ENCODE measurements around the gene MTG2. TPM values are rescaled to one million over a fixed set of nuclear protein-coding genes. Genes with fewer than 3 reads are reported as not detected.
A peak's percentile ranks its signal among the peaks of the same experiment; 100 is the strongest.

Gene MTG2
- total and polyA plus RNA-seq, 2 of the 13 experiments (the other 11 are each of a cell fraction or from before 2014, with no cell fraction given), result 20.4 to 37.8 TPM

DNA sequence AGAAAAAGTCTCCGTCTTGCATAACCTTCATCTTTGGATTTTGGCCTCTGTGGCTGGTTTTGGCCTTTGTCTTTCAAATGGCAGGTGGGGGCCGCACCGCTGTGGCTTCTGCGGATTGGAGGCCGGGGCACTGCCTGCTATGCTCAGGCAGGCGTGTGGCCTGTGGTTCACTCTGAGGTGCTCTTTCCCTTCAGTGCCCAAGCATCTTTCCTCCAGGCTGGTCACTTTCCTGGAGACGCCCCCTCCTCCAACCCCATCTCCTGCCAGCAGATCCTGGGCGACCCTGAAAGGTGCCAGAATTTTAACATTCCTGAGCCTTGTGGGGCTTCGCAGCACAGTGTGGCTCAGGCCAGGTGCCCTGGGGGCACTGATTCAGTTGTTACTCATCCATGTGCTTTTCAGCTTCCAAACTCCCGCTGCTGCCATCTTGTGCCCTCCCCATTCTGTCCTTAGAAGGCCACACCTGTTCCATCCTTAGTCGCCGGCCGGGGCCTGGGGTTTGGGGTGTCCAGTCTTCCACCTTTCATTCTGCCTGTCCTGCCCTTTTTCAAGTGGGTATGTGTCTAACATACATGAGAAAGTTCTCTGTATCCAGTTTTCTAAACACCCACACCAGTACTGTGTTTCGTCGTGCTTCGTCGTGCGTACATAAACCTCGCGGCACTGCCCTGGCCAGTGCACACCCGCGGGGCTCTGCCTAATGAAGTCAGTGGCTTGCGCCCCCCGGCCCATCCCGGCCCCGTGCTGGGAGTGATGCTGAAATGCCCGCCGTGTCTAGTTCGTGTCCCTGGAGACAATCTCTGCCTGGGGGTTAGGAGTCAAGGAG is 27.2 kb upstream of the MTG2 start (continued):
- TF ChIP-seq, protein P1, sequence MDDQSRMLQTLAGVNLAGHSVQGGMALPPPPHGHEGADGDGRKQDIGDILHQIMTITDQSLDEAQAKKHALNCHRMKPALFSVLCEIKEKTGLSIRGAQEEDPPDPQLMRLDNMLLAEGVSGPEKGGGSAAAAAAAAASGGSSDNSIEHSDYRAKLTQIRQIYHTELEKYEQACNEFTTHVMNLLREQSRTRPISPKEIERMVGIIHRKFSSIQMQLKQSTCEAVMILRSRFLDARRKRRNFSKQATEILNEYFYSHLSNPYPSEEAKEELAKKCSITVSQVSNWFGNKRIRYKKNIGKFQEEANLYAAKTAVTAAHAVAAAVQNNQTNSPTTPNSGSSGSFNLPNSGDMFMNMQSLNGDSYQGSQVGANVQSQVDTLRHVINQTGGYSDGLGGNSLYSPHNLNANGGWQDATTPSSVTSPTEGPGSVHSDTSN (CRISPR knock-in tag; IDR thresholded peaks at IDR 0.05; ENCODE audit: borderline replicate concordance), result no peak
- TF ChIP-seq, protein P2, sequence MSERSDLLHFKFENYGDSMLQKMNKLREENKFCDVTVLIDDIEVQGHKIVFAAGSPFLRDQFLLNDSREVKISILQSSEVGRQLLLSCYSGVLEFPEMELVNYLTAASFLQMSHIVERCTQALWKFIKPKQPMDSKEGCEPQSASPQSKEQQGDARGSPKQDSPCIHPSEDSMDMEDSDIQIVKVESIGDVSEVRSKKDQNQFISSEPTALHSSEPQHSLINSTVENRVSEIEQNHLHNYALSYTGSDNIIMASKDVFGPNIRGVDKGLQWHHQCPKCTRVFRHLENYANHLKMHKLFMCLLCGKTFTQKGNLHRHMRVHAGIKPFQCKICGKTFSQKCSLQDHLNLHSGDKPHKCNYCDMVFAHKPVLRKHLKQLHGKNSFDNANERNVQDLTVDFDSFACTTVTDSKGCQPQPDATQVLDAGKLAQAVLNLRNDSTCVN (CRISPR knock-in tag; IDR thresholded peaks at IDR 0.05; ENCODE audit: borderline replicate concordance), result no peak
- TF ChIP-seq, protein P3, sequence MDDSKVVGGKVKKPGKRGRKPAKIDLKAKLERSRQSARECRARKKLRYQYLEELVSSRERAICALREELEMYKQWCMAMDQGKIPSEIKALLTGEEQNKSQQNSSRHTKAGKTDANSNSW (CRISPR knock-in tag; IDR thresholded peaks at IDR 0.05; ENCODE audit: borderline replicate concordance), result no peak
- TF ChIP-seq ADNP (CRISPR knock-in tag; IDR thresholded peaks at IDR 0.05), result no peak
- TF ChIP-seq ASH2L (IDR thresholded peaks at IDR 0.05; ENCODE audit: insufficient read length, low read depth, low read length), result no peak
- TF ChIP-seq, protein P4, sequence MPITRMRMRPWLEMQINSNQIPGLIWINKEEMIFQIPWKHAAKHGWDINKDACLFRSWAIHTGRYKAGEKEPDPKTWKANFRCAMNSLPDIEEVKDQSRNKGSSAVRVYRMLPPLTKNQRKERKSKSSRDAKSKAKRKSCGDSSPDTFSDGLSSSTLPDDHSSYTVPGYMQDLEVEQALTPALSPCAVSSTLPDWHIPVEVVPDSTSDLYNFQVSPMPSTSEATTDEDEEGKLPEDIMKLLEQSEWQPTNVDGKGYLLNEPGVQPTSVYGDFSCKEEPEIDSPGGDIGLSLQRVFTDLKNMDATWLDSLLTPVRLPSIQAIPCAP (CRISPR knock-in tag; IDR thresholded peaks at IDR 0.05; ENCODE audit: low read depth), result no peak
- TF ChIP-seq GLI4 (CRISPR knock-in tag; IDR thresholded peaks at IDR 0.05; ENCODE audit: borderline replicate concordance), result 0 out of 2 replicates have a peak, but pooled peaks have one; percentile 72
- TF ChIP-seq, protein P5, sequence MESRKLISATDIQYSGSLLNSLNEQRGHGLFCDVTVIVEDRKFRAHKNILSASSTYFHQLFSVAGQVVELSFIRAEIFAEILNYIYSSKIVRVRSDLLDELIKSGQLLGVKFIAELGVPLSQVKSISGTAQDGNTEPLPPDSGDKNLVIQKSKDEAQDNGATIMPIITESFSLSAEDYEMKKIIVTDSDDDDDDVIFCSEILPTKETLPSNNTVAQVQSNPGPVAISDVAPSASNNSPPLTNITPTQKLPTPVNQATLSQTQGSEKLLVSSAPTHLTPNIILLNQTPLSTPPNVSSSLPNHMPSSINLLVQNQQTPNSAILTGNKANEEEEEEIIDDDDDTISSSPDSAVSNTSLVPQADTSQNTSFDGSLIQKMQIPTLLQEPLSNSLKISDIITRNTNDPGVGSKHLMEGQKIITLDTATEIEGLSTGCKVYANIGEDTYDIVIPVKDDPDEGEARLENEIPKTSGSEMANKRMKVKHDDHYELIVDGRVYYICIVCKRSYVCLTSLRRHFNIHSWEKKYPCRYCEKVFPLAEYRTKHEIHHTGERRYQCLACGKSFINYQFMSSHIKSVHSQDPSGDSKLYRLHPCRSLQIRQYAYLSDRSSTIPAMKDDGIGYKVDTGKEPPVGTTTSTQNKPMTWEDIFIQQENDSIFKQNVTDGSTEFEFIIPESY (CRISPR knock-in tag; IDR thresholded peaks at IDR 0.05), result peak; percentile 90
- TF ChIP-seq, protein P6, sequence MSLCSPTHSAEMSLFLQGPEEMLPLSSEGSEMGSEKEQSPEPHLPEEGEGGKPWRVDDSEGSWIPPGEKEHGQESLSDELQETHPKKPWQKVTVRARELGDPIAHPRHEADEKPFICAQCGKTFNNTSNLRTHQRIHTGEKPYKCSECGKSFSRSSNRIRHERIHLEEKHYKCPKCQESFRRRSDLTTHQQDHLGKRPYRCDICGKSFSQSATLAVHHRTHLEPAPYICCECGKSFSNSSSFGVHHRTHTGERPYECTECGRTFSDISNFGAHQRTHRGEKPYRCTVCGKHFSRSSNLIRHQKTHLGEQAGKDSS (CRISPR knock-in tag; IDR thresholded peaks at IDR 0.05; ENCODE audit: borderline replicate concordance, low read depth), result 0 out of 2 replicates have a peak, but pooled peaks have one; percentile 58
- TF ChIP-seq ZNF12 (CRISPR knock-in tag; IDR thresholded peaks at IDR 0.05), result no peak
- peak; percentile 82; the same call in 1 of the 2 replicates for TF ChIP-seq ZBTB7B (CRISPR knock-in tag; IDR thresholded peaks at IDR 0.05)
- TF ChIP-seq EP300 (IDR thresholded peaks at IDR 0.05; ENCODE audit: low read depth in 2 of 2, low read length in 2 of 2), result peak in 1 of 2 experiments; percentile 78; a peak in 1 of 4 replicates
- TF ChIP-seq EP300 (CRISPR knock-in tag; IDR thresholded peaks at IDR 0.05; ENCODE audit: borderline replicate concordance), result no peak
- no peak for TF ChIP-seq MBNL3 (CRISPR knock-in tag; conservative IDR thresholded peaks at IDR 0.05)
- TF ChIP-seq, protein P7, sequence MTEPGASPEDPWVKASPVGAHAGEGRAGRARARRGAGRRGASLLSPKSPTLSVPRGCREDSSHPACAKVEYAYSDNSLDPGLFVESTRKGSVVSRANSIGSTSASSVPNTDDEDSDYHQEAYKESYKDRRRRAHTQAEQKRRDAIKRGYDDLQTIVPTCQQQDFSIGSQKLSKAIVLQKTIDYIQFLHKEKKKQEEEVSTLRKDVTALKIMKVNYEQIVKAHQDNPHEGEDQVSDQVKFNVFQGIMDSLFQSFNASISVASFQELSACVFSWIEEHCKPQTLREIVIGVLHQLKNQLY (CRISPR knock-in tag; IDR thresholded peaks at IDR 0.05), result 0 out of 2 replicates have a peak, but pooled peaks have one; percentile 37
- TF ChIP-seq KAT8 (CRISPR knock-in tag; IDR thresholded peaks at IDR 0.05), result no peak
- TF ChIP-seq, protein P8, sequence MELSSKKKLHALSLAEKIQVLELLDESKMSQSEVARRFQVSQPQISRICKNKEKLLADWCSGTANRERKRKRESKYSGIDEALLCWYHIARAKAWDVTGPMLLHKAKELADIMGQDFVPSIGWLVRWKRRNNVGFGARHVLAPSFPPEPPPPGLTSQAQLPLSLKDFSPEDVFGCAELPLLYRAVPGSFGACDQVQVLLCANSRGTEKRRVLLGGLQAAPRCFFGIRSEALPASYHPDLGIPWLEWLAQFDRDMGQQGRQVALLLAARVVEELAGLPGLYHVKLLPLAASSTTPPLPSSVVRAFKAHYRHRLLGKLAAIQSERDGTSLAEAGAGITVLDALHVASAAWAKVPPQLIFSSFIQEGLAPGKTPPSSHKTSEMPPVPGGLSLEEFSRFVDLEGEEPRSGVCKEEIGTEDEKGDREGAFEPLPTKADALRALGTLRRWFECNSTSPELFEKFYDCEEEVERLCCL (CRISPR knock-in tag; IDR thresholded peaks at IDR 0.05; ENCODE audit: borderline replicate concordance), result no peak

All from HepG2 (cell line).